ENCODE results near the gene USP31. TPM values are rescaled to one million over a fixed set of nuclear protein-coding genes. Genes with fewer than 3 reads are reported as not detected.

USP31 gene
- total RNA-seq, 1 donor from 2014 or later = 13.4 TPM

DNA sequence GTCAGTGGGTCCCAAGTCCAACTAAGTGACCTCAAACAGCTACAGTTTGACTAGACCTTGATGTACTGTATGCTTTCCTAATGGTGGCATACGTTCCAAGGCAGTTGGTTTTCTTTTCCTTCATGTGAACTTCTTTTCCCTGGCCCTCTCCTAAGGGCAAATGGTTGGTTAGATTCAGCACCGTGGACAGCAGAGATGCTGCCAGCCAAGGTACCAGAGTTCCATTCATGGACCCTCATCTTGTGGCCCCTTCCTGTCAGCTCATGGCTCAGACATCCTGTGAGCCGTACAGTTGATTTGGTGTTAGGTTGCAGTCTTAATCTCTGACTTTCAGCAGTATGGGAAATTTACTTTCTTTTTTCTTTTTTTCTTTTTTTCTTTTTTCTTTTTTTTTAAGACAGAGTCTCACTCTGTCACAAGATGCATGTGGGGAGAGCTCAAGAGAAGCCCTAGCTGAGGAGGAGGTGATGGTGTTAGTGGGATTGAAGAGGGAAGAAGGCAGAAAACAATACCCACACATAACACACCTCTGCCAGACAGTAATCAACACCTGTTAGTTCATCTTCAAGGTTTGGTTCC, 122.4 kb downstream of the USP31 start:
- no peaks in the 10 kb centered on the region for H3K36me3 ChIP-seq (ENCODE audit: control insufficient read depth, insufficient read depth, low read length)
- peak; percentile 26 for DNase-seq (ENCODE audit: low read depth)
- TF ChIP-seq, protein P1, sequence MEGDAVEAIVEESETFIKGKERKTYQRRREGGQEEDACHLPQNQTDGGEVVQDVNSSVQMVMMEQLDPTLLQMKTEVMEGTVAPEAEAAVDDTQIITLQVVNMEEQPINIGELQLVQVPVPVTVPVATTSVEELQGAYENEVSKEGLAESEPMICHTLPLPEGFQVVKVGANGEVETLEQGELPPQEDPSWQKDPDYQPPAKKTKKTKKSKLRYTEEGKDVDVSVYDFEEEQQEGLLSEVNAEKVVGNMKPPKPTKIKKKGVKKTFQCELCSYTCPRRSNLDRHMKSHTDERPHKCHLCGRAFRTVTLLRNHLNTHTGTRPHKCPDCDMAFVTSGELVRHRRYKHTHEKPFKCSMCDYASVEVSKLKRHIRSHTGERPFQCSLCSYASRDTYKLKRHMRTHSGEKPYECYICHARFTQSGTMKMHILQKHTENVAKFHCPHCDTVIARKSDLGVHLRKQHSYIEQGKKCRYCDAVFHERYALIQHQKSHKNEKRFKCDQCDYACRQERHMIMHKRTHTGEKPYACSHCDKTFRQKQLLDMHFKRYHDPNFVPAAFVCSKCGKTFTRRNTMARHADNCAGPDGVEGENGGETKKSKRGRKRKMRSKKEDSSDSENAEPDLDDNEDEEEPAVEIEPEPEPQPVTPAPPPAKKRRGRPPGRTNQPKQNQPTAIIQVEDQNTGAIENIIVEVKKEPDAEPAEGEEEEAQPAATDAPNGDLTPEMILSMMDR (IDR thresholded peaks at IDR 0.05; ENCODE audit: insufficient read depth, low read length, severe bottlenecking) = no peak
- H3K27me3 ChIP-seq (ENCODE audit: control insufficient read depth, insufficient read depth, low read length) = no peaks in the 10 kb centered on the region
- no peak overlapping the region for H3K4me3 ChIP-seq (ENCODE audit: low read depth, low read length)
- no peak for FAIRE-seq

DNA sequence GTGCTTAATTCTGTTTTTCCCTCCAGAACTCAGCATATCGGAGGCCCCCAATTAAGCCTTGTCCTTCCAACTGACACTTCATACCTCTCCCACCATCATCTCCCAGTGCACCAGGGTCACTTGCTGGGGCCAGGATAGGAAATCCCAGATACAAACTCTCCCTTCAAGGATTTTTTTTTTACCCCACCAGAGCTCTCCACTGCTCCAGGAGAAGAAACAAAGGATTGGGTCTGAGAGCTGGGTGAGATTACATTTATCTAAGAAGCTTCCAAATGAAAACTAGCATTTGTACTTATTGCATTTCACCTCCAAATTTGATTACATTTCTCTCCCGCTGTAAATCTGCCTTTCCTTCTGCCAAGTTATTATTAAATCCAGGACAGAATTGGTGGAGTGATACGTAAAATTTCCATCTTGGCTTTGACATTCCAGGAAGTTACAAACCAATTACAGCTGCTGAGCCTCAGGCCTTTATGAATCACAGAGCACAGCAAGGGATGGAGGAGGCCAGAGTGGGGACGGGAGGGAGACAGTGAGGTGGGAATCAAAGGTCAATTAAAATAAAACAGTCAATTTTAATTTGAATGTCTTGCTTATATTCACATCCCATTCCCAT, 123.5 kb downstream of the USP31 start:
- Histone ChIP-seq H3K36me3 (ENCODE audit: control insufficient read depth, insufficient read depth, low read length) (no peaks in the 10 kb centered on the region), H3K27me3 (ENCODE audit: control insufficient read depth, insufficient read depth, low read length) (no peaks in the 10 kb centered on the region), H3K4me3 (ENCODE audit: low read depth, low read length) (no peak overlapping the region)
- TF ChIP-seq, protein P1 (IDR thresholded peaks at IDR 0.05; ENCODE audit: insufficient read depth, low read length, severe bottlenecking) = no peak
- FAIRE-seq (no peak), DNase-seq (ENCODE audit: low read depth) (no peak)

DNA sequence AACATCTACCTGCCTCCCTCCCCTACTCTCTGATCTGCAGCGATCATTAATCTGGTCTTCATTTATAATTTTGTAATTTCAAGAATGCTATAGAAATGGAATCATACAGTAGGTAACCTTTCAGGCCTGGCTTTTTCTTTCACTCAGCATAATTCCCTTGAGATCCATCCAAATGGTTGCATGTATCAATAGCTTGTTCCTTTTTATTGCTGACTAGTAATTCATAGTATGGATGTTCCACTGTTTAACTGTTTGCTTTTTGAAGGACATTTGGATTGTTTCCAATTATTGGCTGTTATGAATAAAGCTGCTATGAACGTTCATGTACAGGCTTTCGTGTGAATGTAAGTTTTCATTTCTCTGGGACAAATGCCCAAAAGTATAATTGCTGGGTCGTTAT, 125.2 kb downstream of the USP31 start:
- no peaks in the 10 kb centered on the region for H3K27me3 ChIP-seq (ENCODE audit: control insufficient read depth, insufficient read depth, low read length)
- no peak overlapping the region for H3K4me3 ChIP-seq (ENCODE audit: low read depth, low read length)
- no peak for FAIRE-seq
- DNase-seq (ENCODE audit: low read depth) = no peak
- TF ChIP-seq, protein P1 (IDR thresholded peaks at IDR 0.05; ENCODE audit: insufficient read depth, low read length, severe bottlenecking) = no peak
- H3K36me3 ChIP-seq (ENCODE audit: control insufficient read depth, insufficient read depth, low read length) = no peaks in the 10 kb centered on the region

DNA sequence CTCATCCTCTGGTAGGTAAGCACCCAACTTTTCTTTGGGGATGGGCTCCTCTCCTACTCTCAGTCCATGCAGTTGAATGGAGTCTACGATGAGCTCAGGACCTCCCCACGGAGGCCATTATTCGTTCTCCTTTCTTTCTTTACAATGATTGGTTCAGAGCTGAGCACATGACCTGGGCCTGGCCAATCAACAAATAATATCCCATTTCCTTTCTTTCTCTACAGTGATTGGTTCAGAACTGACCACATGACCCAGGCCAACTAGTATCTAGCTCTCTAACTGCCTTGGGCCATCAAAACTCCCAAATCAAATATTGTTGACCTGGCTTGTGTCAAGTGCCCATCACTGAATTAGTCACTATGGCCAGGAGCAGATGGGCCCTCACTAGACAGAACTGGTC, 129.2 kb downstream of the USP31 start:
- DNase-seq (ENCODE audit: low read depth) = no peak
- no peaks in the 10 kb centered on the region for H3K36me3 ChIP-seq (ENCODE audit: control insufficient read depth, insufficient read depth, low read length)
- no peak overlapping the region for H3K4me3 ChIP-seq (ENCODE audit: low read depth, low read length)
- TF ChIP-seq, protein P1 (IDR thresholded peaks at IDR 0.05; ENCODE audit: insufficient read depth, low read length, severe bottlenecking) = no peak
- FAIRE-seq = no peak
- H3K27me3 ChIP-seq (ENCODE audit: control insufficient read depth, insufficient read depth, low read length) = no peaks in the 10 kb centered on the region

DNA sequence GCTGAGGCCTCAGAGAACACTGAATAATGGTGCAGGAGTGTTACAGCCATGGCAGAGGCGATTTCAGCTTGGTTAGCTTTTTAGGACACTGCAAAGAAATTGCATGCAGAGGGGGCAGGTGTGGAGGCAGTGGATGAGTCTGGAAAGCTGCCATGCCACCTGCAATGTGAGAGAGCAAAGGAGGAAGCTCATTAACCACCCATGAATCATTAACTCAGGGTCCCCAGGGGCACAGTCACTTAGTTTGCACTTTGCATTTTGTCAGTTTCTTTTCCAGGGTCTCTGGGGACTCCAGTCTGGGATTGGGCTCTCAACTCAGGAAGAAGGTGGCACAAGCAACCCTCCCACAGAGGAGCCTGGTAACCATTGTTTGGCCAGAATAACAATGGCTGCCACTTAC, 132.9 kb downstream of the USP31 start:
- DNase-seq (ENCODE audit: low read depth) = no peak
- TF ChIP-seq, protein P1 (IDR thresholded peaks at IDR 0.05; ENCODE audit: insufficient read depth, low read length, severe bottlenecking) = no peak
- peaks cover 1% of the 10 kb centered on the region for H3K27me3 ChIP-seq (ENCODE audit: control insufficient read depth, insufficient read depth, low read length)
- H3K4me3 ChIP-seq (ENCODE audit: low read depth, low read length) = no peak overlapping the region
- no peak for FAIRE-seq
- no peaks in the 10 kb centered on the region for H3K36me3 ChIP-seq (ENCODE audit: control insufficient read depth, insufficient read depth, low read length)

DNA sequence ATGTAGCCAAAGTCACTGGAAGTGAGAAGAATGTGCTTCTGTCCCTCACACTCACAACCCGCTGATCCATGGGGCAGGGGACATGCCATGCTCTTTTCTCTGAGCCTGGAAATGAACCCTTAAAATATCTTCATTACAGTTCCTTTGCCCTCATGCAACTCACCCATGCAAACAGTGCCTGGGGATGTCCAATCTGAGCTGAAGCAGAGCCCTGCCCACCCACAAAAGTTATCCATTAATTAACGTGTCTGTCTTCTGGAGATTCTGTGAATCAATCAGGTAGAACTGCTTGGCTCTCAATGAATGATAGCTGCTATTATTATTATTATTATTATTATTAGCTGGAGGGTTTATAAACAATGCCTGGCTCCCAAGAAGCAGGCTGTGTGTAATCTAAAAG, 133.7 kb downstream of the USP31 start:
- FAIRE-seq (no peak), DNase-seq (ENCODE audit: low read depth) (no peak)
- H3K4me3 ChIP-seq (ENCODE audit: low read depth, low read length) = no peak overlapping the region
- TF ChIP-seq, protein P1 (IDR thresholded peaks at IDR 0.05; ENCODE audit: insufficient read depth, low read length, severe bottlenecking) = no peak
- no peaks in the 10 kb centered on the region for H3K36me3 ChIP-seq (ENCODE audit: control insufficient read depth, insufficient read depth, low read length)
- H3K27me3 ChIP-seq (ENCODE audit: control insufficient read depth, insufficient read depth, low read length) = peaks cover 1% of the 10 kb centered on the region
